HepG2 (cell line): ENCODE results near the gene NDC1. TPM values are rescaled to one million over a fixed set of nuclear protein-coding genes. Genes with fewer than 3 reads are reported as not detected.

Experiments
- ATAC-seq: fragments of 200-7000 bp; cut with Tn5 transposase; 3 replicates; pipeline ENCODE4 v1.9.1; 2020; ENCODE audit warnings: mild to moderate bottlenecking, moderate library complexity
- BruUV-seq: library from RNA; stranded (reverse); fragments of 400-500 nt; replicated peaks from 2 replicates; lab custom pipeline; 2021; lab: Mats Ljungman, UMichigan
- CTCF ChIA-PET: fragments of 300-600 bp; formaldehyde crosslinking; extraction: SDS; loops from one replicate; lab custom pipeline; 2021; ENCODE audit warnings: low total read pairs, inconsistent platforms, low intra/inter-chr PET ratio; lab: Yijun Ruan, JAX
- POLR2A ChIA-PET: fragments of 350-600 bp; sonication (Branson Sonifier 250); formaldehyde crosslinking; loops from one replicate; lab custom pipeline; 2020; ENCODE audit warnings: antibody characterized with exemption, inconsistent platforms; lab: Yijun Ruan, JAX
- DNase-seq: peaks from one replicate; pipeline ENCODE4 v3.0.0-alpha.2; 2015; ENCODE audit warnings: low spot score
- FAIRE-seq: peaks from 3 replicates; lab custom pipeline; 2011; peaks lifted over from hg19 to GRCh38; lab: Jason Lieb, UNC
- H2AFZ ChIP-seq: one replicate; pipeline ENCODE4 v1.6.1; 2011; ENCODE audit warnings: low read length, inconsistent platforms
- H3K27ac ChIP-seq: fragments of 300-600 bp; 3 replicates; pipeline ENCODE4 v1.8.0; 2011; ENCODE audit warnings: mixed run types, mild to moderate bottlenecking, mixed read lengths, low read length, inconsistent platforms; ENCODE audit not compliant: insufficient read depth; ENCODE audit errors: extremely low read length
- H3K27me3 ChIP-seq, 2 experiments: fragments of 200-600 bp in 1 of 2; 2 replicates in 1 of 2; 3 replicates in 1 of 2; pipeline versions ENCODE4 v1.6.0 to v1.8.0; 2011; ENCODE audit warnings: low read length in 2 of 2, mild to moderate bottlenecking in 2 of 2, moderate library complexity in 2 of 2, inconsistent platforms in 1 of 2; ENCODE audit not compliant: insufficient read depth in 2 of 2, control insufficient read depth in 1 of 2
- H3K36me3 ChIP-seq, 2 experiments: fragments of 200-600 bp in 1 of 2; replicated peaks in 1 of 2; 2 replicates in 1 of 2; 3 replicates in 1 of 2; pipeline versions ENCODE4 v1.5.1 to v1.8.0; 2011; ENCODE audit warnings: low read length in 2 of 2, inconsistent platforms in 1 of 2; ENCODE audit not compliant: insufficient read depth in 2 of 2, control insufficient read depth in 1 of 2
- H3K4me1 ChIP-seq: 2 replicates; pipeline ENCODE4 v1.5.1; 2012; ENCODE audit warnings: low read length, inconsistent platforms; ENCODE audit not compliant: insufficient read depth
- H3K4me2 ChIP-seq: 2 replicates; pipeline ENCODE4 v1.6.0; 2011; ENCODE audit warnings: low read depth, low read length, inconsistent platforms
- H3K4me3 ChIP-seq, 3 experiments: fragments of 200-600 bp in 1 of 3; sonication (generic), shearing (Covaris generic) in 1 of 3; replicated peaks in 1 of 3; 2 replicates each; pipeline ENCODE4 v1.5.1; 2011 to 2016; ENCODE audit warnings: low read length in 3 of 3, inconsistent platforms in 2 of 3, low read depth in 2 of 3, mild to moderate bottlenecking in 2 of 3, control low read depth in 1 of 3, mixed read lengths in 1 of 3; ENCODE audit not compliant: insufficient read depth in 1 of 3
- H3K79me2 ChIP-seq: one replicate; pipeline ENCODE4 v1.6.1; 2011; ENCODE audit warnings: low read length, inconsistent platforms; ENCODE audit not compliant: insufficient read depth
- H3K9ac ChIP-seq: 2 replicates; pipeline ENCODE4 v1.6.0; 2011; ENCODE audit warnings: mild to moderate bottlenecking, low read depth, low read length, inconsistent platforms; ENCODE audit not compliant: insufficient read depth
- H3K9me3 ChIP-seq: 2 replicates; pipeline ENCODE4 v1.5.1; 2012; ENCODE audit warnings: mild to moderate bottlenecking, low read length
- H4K20me1 ChIP-seq: 2 replicates; pipeline ENCODE4 v1.6.0; 2011; ENCODE audit warnings: inconsistent platforms, mild to moderate bottlenecking, low read length, moderate library complexity; ENCODE audit not compliant: insufficient read depth
- ARNT ChIP-seq: fragments of 450-650 bp; IDR thresholded peaks from 2 replicates; pipeline ENCODE4 v1.6.1; 2017
- BRCA1 ChIP-seq: sonication (generic); formaldehyde crosslinking; IDR thresholded peaks from 2 replicates; pipeline ENCODE4 v1.4.0; 2020; ENCODE audit warnings: missing genetic modification reagents
- POLR2AphosphoS2 ChIP-seq: IDR thresholded peaks from 2 replicates; pipeline ENCODE4 v1.6.1; 2011; ENCODE audit warnings: low read depth, low read length, improper control_type of control experiment
- RAD51 ChIP-seq: fragments of 450-650 bp; IDR thresholded peaks from 2 replicates; pipeline ENCODE4 v1.6.1; 2016; ENCODE audit warnings: borderline replicate concordance
- THAP9 ChIP-seq: sonication (generic); formaldehyde crosslinking; IDR thresholded peaks from 2 replicates; pipeline ENCODE4; 2020; ENCODE audit warnings: missing genetic modification reagents, mild to moderate bottlenecking, borderline replicate concordance
- ZNF441 ChIP-seq: sonication (generic); formaldehyde crosslinking; IDR thresholded peaks from 2 replicates; pipeline ENCODE4 v1.7.0; 2021; ENCODE audit warnings: missing genetic modification reagents, borderline replicate concordance
- ZSCAN31 ChIP-seq: sonication (generic); formaldehyde crosslinking; IDR thresholded peaks from 2 replicates; pipeline ENCODE4 v1.5.0; 2020; ENCODE audit warnings: low read depth, mild to moderate bottlenecking, missing genetic modification reagents
- whole genome bisulfite sequencing: methylation state at CpG from one replicate; pipeline ENCODE4 v1.1.6; 2017; ENCODE audit warnings: low lambda C conversion rate; 5-methylcytosine and 5-hydroxymethylcytosine counted together
- in situ Hi-C: cut with HindIII; loops from 2 replicates; pipeline ENCODE4 v1.10.0; 2017; ENCODE audit warnings: low pct_unique_long_range_greater_than_20kb; ENCODE audit not compliant: extremely low pct_ligation_motif_present
- intact Hi-C: fragments of 100-400 bp; cut with micrococcal nuclease; formaldehyde crosslinking; loops from one replicate; pipeline ENCODE4 v1.10.0; 2022; ENCODE audit not compliant: unreplicated experiment
- polyA plus RNA-seq, 8 experiments: library from polyadenylated mRNA; depleted of rRNA in 3 of 8; stranded (reverse) in 7 of 8; unstranded in 1 of 8; fragments of >200 nt; fragmentation: Illumina TruSeq in 4 of 8; extraction: Trizol in 4 of 8; gene quantifications; 2 replicates each; pipeline versions ENCODE4 v1.2.1 to v1.2.3, GENCODE V29; 2011 to 2016; ENCODE audit warnings: low read depth in 4 of 8, missing spikeins in 1 of 8, mixed read lengths in 1 of 8; ENCODE audit not compliant: insufficient read depth in 1 of 8
- total RNA-seq, 5 experiments: library from RNA; depleted of rRNA; stranded (reverse); fragments of >200 nt; fragmentation: Illumina TruSeq; extraction: Trizol; gene quantifications; 2 replicates each; pipeline ENCODE4 v1.2.3, GENCODE V29; 2016; ENCODE audit warnings: low read depth in 1 of 5

Gene NDC1
- total and polyA plus RNA-seq, 2 of the 13 experiments (the other 11 are each of a cell fraction or from before 2014, with no cell fraction given) = 38.1 to 50.9 TPM

- TF ChIP-seq THAP9 (CRISPR knock-in tag) (no peak), RAD51 (no peak), BRCA1 (CRISPR knock-in tag) (no peak), POLR2AphosphoS2 (no peak)
Observed at GRCh38 chr1:53799141-53799540, 39.0 kb downstream of the NDC1 start (continued).

- WGBS = 98% methylated on average over 4 of the region's 4 CpGs
- DNase-seq (no peak), ATAC-seq (no peak), FAIRE-seq (no peak)
- ChIA-PET CTCF (no interaction called here), POLR2A (no interaction called here)
- intact Hi-C loops (no loop called here), in situ Hi-C loops (no loop called here)
- Histone ChIP-seq H3K4me3 (no peak overlapping the region), H3K4me1 (no peaks in the 10 kb centered on the region), H3K9ac (no peak overlapping the region), H3K4me2 (no peak overlapping the region), H2AFZ (no peak overlapping the region), H3K9me3 (no peaks in the 10 kb centered on the region), H4K20me1 (no peaks in the 10 kb centered on the region), H3K79me2 (no peaks in the 10 kb centered on the region), H3K27me3 (no peaks in the 10 kb centered on the region), H3K36me3 (peaks cover 5 to 55% of the 10 kb centered on the region in 2 experiments; a peak in 4 of 5 replicates), H3K27ac (no peak overlapping the region)
- TF ChIP-seq ARNT (no peak), ZSCAN31 (CRISPR knock-in tag) (no peak), ZNF441 (CRISPR knock-in tag) (no peak)
- no TSS peak for BruUV-seq
Observed at GRCh38 chr1:53792806-53793205, 45.3 kb downstream of the NDC1 start.
